Smooth muscle cell (in vitro differentiated cells): ENCODE measurements around the gene SMS. TPM values are rescaled to one million over a fixed set of nuclear protein-coding genes. Genes with fewer than 3 reads are reported as not detected.
A peak's percentile ranks its signal among the peaks of the same experiment; 100 is the strongest.
"Not testable (repeated sequence)": the region's sequence is repeated elsewhere in the genome, so short reads cannot be mapped to it uniquely, and the experiment has no call there.

ENCODE experiments used
- DNase-seq: peaks from one replicate; lab custom pipeline; 2025; ENCODE audit not compliant: unreplicated experiment; lab: John Stamatoyannopoulos, UW
- H2AFZ ChIP-seq: fragments of 200-600 bp; sonication (generic); 2 replicates; pipeline ENCODE4 v1.6.0; 2016; ENCODE audit warnings: antibody characterized with exemption, low read depth, mild to moderate bottlenecking
- H3F3A ChIP-seq: fragments of 200-600 bp; sonication (generic); 2 replicates; pipeline ENCODE4 v1.6.0; 2017; ENCODE audit warnings: antibody characterized with exemption, low read depth
- H3K27ac ChIP-seq: fragments of 200-600 bp; sonication (generic); 2 replicates; pipeline ENCODE4 v1.5.1; 2016; ENCODE audit warnings: low read depth, mild to moderate bottlenecking
- H3K27me3 ChIP-seq: fragments of 200-600 bp; sonication (generic); 2 replicates; pipeline ENCODE4 v1.6.1; 2016; ENCODE audit warnings: low read depth, mild to moderate bottlenecking
- H3K36me3 ChIP-seq: fragments of 200-600 bp; sonication (generic); 2 replicates; pipeline ENCODE4 v1.5.1; 2016; ENCODE audit warnings: low read depth
- H3K4me1 ChIP-seq: fragments of 200-600 bp; sonication (generic); 2 replicates; pipeline ENCODE4 v1.5.1; 2016; ENCODE audit warnings: low read depth
- H3K4me2 ChIP-seq: fragments of 200-600 bp; sonication (generic); 2 replicates; pipeline ENCODE4 v1.6.0; 2016; ENCODE audit warnings: mild to moderate bottlenecking
- H3K4me3 ChIP-seq: fragments of 200-600 bp; sonication (generic); 2 replicates; pipeline ENCODE4 v1.5.1; 2016; ENCODE audit warnings: mild to moderate bottlenecking
- H3K79me2 ChIP-seq: fragments of 200-600 bp; sonication (generic); 2 replicates; pipeline ENCODE4 v1.6.0; 2016; ENCODE audit warnings: low read depth, mild to moderate bottlenecking
- H3K9ac ChIP-seq: fragments of 200-600 bp; sonication (generic); 2 replicates; pipeline ENCODE4 v1.6.0; 2016; ENCODE audit warnings: low read depth
- H3K9me3 ChIP-seq: fragments of 200-600 bp; sonication (generic); replicated peaks from 2 replicates; pipeline ENCODE4 v1.5.1; 2016; ENCODE audit warnings: low read depth
- H4K20me1 ChIP-seq: fragments of 200-600 bp; sonication (generic); 2 replicates; pipeline ENCODE4 v1.6.0; 2016; ENCODE audit warnings: low read depth
- WGBS: methylation state at CpG from one replicate; pipeline ENCODE4 v1.1.7; 2016; ENCODE audit warnings: low lambda C conversion rate; 5-methylcytosine and 5-hydroxymethylcytosine counted together
- polyA plus RNA-seq: library from polyadenylated mRNA; unstranded; fragments of >200 nt; fragmentation: Nextera tagmentation; extraction: Ambion mirVana; gene quantifications from 2 replicates; pipeline ENCODE4 v1.2.1, GENCODE V29; 2016
- total RNA-seq: library from RNA; depleted of rRNA; stranded (reverse); fragments of >200 nt; gene quantifications from 2 replicates; pipeline ENCODE4 v1.2.3, GENCODE V29; 2014
- TF ChIP-seq, protein P1 (sequence below): fragments of 200-600 bp; sonication (generic); IDR thresholded peaks from 2 replicates; pipeline ENCODE4 v1.5.1; 2017; ENCODE audit warnings: borderline replicate concordance, mild to moderate bottlenecking, antibody characterized with exemption; ENCODE audit not compliant: insufficient read depth, poor library complexity, severe bottlenecking

The SMS gene
- total and polyA plus RNA-seq, 2 experiments from 2014 or later: 37.2 to 46.7 TPM

DNA sequence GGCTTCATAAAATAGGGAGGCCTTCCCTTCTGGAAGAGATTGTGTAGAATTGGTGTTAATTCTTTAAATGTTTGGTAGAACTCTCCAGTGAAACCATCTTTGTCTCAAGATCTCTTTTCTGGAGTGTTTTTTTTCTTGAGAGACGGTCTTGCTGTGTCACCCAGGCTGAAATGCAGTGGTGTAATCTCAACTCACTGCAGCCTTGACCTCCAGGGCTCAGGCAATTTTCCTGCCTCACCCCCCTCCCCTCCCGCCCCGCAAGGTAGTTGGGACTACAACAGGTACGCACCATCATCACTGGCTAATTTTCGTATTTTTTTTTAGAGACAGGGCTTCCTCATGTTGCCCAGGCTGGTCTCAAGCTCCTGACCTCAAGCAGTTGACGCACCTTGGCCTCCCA, 12.1 kb downstream of the SMS start:
- Histone ChIP-seq H4K20me1 (peaks cover 61% of the 10 kb centered on the region), H3K27me3 (no peaks in the 10 kb centered on the region), H3K27ac (no peak overlapping the region), H3K4me1 (peaks cover 5% of the 10 kb centered on the region), H3K79me2 (peaks cover 67% of the 10 kb centered on the region), H3K9ac (no peak overlapping the region), H3K9me3 (no peaks in the 10 kb centered on the region), H3K4me3 (no peak overlapping the region), H3K36me3 (no peaks in the 10 kb centered on the region), H3K4me2 (no peak overlapping the region), H3F3A (no peaks in the 10 kb centered on the region), H2AFZ (no peak overlapping the region)
- 52% methylated on average over 6 of the region's 6 CpGs for WGBS
- TF ChIP-seq, protein P1, sequence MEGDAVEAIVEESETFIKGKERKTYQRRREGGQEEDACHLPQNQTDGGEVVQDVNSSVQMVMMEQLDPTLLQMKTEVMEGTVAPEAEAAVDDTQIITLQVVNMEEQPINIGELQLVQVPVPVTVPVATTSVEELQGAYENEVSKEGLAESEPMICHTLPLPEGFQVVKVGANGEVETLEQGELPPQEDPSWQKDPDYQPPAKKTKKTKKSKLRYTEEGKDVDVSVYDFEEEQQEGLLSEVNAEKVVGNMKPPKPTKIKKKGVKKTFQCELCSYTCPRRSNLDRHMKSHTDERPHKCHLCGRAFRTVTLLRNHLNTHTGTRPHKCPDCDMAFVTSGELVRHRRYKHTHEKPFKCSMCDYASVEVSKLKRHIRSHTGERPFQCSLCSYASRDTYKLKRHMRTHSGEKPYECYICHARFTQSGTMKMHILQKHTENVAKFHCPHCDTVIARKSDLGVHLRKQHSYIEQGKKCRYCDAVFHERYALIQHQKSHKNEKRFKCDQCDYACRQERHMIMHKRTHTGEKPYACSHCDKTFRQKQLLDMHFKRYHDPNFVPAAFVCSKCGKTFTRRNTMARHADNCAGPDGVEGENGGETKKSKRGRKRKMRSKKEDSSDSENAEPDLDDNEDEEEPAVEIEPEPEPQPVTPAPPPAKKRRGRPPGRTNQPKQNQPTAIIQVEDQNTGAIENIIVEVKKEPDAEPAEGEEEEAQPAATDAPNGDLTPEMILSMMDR: no peak
- no peak for DNase-seq

DNA sequence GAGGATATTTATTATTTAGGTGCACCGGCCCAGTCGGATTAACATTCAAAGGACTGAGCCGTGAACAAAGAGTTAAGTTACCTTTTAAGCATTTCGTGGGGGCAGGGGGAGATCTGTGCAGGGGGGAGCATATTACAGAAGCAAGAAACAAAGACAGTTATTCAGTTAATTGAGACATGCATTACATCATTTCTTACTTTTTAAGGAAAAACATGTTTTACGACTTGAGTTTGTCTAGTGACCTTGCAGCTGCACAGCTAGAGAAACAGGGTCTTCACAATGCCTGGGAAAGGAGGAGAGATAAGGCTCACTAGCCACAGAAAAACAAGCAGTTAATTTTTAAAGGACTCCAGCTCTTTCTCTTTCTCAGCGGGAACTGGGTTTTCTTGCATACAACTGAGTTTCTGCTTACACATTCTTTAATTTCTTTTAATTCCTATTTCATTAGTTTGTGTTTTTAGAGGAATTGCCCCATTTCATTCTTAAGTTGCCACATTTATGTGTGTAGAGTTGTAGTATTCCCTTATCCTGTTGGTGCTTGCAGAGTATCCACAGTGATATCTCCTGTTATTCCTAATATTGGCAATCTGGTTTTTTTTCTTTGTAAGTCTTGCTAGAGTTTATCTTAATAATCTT, 12.8 kb downstream of the SMS start:
- not testable (repeated sequence) for H3K9me3 ChIP-seq, H3K4me1 ChIP-seq, H2AFZ ChIP-seq, H3K27ac ChIP-seq, H3F3A ChIP-seq, H3K9ac ChIP-seq, H3K27me3 ChIP-seq, DNase-seq, H3K36me3 ChIP-seq
- Histone ChIP-seq H4K20me1 (peaks cover 55% of the 10 kb centered on the region), H3K4me2 (peak overlapping the region; percentile 26), H3K4me3 (peak overlapping the region; percentile 16), H3K79me2 (peaks cover 65% of the 10 kb centered on the region)
- WGBS: 57% methylated on average over 6 of the region's 6 CpGs

DNA sequence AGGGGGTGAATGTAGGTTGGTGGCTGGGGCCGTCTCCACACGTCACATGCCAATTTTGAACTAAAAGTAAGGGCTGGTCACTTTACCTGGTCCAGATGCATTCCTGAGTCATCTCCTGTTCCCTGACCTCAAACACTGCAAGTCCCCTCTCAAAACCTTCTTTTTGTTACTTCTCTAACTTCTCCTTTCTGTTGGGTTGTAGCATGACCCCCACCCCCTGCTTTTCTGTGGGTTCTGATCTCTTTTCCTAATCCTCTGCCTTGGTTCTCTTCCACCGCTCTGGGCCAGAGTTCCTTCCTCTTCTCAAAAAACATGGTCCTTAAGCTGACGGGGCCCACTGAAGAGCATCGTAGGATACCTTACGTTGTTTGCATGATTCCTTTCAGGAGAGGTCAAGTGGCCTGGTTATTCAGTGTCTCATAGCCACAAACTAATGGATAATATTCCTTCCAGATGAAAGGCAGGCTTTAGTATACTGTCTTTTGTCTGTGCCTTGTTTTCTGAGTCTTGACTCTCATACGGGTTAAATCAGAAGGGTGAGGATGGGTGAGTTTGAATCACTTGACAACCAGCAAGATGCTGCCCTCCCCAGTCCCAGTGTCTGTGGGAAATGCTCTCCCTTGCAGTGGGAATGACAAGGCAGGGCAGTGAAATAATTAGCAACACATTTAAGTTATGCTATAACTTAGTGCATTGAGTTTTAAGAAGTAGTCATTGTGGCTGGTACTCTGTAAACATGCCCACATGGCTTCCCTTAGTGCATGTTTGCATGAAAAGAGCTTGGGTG, 15.1 kb downstream of the SMS start:
- H3K27ac ChIP-seq: no peak overlapping the region
- no peak for DNase-seq

GRCh38 chrX:21956783-21957182, 16.3 kb downstream of the SMS start:
- H3K9ac ChIP-seq: no peak overlapping the region
- no peaks in the 10 kb centered on the region for H3K36me3 ChIP-seq
- no peak overlapping the region for H2AFZ ChIP-seq
- no peak overlapping the region for H3K4me2 ChIP-seq
- H3K4me3 ChIP-seq: no peak overlapping the region
- H3K4me1 ChIP-seq: peaks cover 5% of the 10 kb centered on the region
- DNase-seq: no peak
- TF ChIP-seq, protein P1: no peak
- 95% methylated on average over 7 of the region's 7 CpGs for WGBS
- H3F3A ChIP-seq: no peaks in the 10 kb centered on the region
- H3K27me3 ChIP-seq: no peaks in the 10 kb centered on the region
- no peaks in the 10 kb centered on the region for H3K9me3 ChIP-seq
- no peak overlapping the region for H3K27ac ChIP-seq
- H3K79me2 ChIP-seq: peaks cover 66% of the 10 kb centered on the region
- H4K20me1 ChIP-seq: peaks cover 62% of the 10 kb centered on the region

More for the DNA sequence above, 15.1 kb downstream of the SMS start:
- H3K9me3 ChIP-seq: no peaks in the 10 kb centered on the region
- no peaks in the 10 kb centered on the region for H3K27me3 ChIP-seq
- WGBS: 62% methylated on average over 7 of the region's 7 CpGs
- no peaks in the 10 kb centered on the region for H3K36me3 ChIP-seq
- TF ChIP-seq, protein P1: no peak
- H3K79me2 ChIP-seq: peaks cover 65% of the 10 kb centered on the region
- no peak overlapping the region for H2AFZ ChIP-seq
- H3K4me1 ChIP-seq: peaks cover 5% of the 10 kb centered on the region
- no peak overlapping the region for H3K4me3 ChIP-seq
- peaks cover 63% of the 10 kb centered on the region for H4K20me1 ChIP-seq
- no peak overlapping the region for H3K9ac ChIP-seq
- H3K4me2 ChIP-seq: no peak overlapping the region
- H3F3A ChIP-seq: no peaks in the 10 kb centered on the region
